ENCODE data around the gene GUCY2C. TPM values are rescaled to one million over a fixed set of nuclear protein-coding genes. Genes with fewer than 3 reads are reported as not detected.
A peak's percentile ranks its signal among the peaks of the same experiment; 100 is the strongest.

Gene GUCY2C
- total RNA-seq, 1 experiment from 2014 or later: 0.48 TPM

DNA sequence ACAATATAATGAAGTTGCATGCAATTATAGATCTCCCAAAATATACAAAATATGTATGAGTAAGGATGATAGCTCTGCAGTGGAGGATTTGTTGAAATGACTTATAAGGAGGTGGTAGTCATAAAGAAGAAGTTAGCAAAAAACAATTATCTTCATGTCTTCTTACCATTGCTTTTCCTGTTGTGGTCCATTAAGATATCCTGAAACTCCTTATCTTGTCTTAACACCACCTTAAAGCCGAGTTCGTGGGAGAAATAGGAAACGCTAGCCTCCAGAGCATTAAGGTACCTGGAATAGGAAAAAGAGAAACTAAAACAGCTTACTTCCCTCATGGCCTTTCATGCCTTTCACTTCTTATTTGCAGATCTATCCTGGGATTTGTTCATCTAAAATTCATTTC, 15.2 kb downstream of the GUCY2C start:
- Histone ChIP-seq H3K4me2 (ENCODE audit: low read depth, low read length, poor library complexity, severe bottlenecking) (no peak overlapping the region), H3K9me2 (replicated peaks; ENCODE audit: insufficient read depth, low read length) (no peaks in the 10 kb centered on the region), H3K36me3 (ENCODE audit: insufficient read depth, low read length) (no peaks in the 10 kb centered on the region), H3K4me3 (ENCODE audit: low read length) (no peak overlapping the region), H3K79me2 (ENCODE audit: low read length) (no peaks in the 10 kb centered on the region), H2AFZ (ENCODE audit: low read length) (no peak overlapping the region), H3K9ac (ENCODE audit: low read length) (no peak overlapping the region), H4K20me1 (ENCODE audit: insufficient read depth, low read depth, low read length) (no peaks in the 10 kb centered on the region), H3K27ac (ENCODE audit: low read length) (no peak overlapping the region), H3K4me1 (ENCODE audit: low read length) (no peaks in the 10 kb centered on the region), H3K9me3 (ENCODE audit: low read length) (no peaks in the 10 kb centered on the region), H3K27me3 (ENCODE audit: low read length) (no peaks in the 10 kb centered on the region)
- DNase-seq: no peak

DNA sequence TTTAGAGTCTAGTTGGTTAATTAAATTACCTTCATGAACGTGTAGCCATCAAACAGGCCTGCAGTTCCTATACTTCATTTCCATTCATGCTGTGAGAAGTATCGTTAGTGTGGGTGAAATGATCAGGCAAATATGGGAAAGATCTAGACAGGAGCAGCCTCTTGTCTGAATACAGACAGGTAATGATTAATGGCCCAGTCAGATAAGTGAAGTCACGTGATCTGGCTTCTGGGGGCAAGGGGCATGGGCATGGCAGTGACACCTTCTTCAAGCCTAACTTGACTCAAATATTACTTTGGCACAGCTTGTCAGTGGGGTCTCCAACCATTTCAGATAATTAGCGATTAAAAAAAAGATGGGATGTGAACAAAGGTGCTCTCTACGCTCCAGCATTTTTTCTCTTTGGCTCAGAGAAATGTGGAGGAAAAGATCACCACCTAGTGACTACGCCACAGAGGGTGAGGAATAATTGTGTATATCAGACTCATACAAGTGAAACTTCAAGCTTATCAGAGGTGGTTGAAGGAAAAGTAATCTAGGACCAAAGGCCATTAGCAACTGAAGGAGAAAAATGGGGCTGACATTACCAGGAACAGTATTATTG, 17.8 kb downstream of the GUCY2C start:
- H4K20me1 ChIP-seq (ENCODE audit: insufficient read depth, low read depth, low read length): no peaks in the 10 kb centered on the region
- H3K79me2 ChIP-seq (ENCODE audit: low read length): no peaks in the 10 kb centered on the region
- H3K9me3 ChIP-seq (ENCODE audit: low read length): no peaks in the 10 kb centered on the region
- H3K9ac ChIP-seq (ENCODE audit: low read length): no peak overlapping the region
- H3K27me3 ChIP-seq (ENCODE audit: low read length): no peaks in the 10 kb centered on the region
- no peak for DNase-seq
- no peaks in the 10 kb centered on the region for H3K9me2 ChIP-seq (replicated peaks; ENCODE audit: insufficient read depth, low read length)
- no peak overlapping the region for H3K27ac ChIP-seq (ENCODE audit: low read length)
- H3K4me3 ChIP-seq (ENCODE audit: low read length): no peak overlapping the region
- no peaks in the 10 kb centered on the region for H3K4me1 ChIP-seq (ENCODE audit: low read length)
- H3K4me2 ChIP-seq (ENCODE audit: low read depth, low read length, poor library complexity, severe bottlenecking): no peak overlapping the region
- no peak overlapping the region for H2AFZ ChIP-seq (ENCODE audit: low read length)
- H3K36me3 ChIP-seq (ENCODE audit: insufficient read depth, low read length): no peaks in the 10 kb centered on the region

DNA sequence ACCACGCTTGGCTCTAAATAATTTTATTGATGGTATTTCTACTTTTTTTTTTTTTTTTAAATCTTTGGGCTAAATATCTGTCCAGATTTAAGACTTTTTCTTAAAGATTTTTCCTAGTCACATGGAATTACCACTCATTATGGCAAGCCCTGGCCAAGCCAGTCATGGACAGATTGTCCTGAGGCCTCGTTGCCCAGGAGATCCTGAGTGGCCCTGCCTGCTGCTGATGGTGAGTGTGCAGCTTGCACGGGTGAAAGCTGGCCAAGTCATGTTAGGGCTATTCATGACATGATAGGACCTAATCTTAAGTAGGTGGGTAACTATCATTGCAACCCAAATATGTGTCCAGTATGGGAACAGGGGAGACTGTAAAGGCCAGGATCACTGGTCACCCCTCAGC, 27.8 kb downstream of the GUCY2C start:
- H3K79me2 ChIP-seq (ENCODE audit: low read length): no peaks in the 10 kb centered on the region

DNA sequence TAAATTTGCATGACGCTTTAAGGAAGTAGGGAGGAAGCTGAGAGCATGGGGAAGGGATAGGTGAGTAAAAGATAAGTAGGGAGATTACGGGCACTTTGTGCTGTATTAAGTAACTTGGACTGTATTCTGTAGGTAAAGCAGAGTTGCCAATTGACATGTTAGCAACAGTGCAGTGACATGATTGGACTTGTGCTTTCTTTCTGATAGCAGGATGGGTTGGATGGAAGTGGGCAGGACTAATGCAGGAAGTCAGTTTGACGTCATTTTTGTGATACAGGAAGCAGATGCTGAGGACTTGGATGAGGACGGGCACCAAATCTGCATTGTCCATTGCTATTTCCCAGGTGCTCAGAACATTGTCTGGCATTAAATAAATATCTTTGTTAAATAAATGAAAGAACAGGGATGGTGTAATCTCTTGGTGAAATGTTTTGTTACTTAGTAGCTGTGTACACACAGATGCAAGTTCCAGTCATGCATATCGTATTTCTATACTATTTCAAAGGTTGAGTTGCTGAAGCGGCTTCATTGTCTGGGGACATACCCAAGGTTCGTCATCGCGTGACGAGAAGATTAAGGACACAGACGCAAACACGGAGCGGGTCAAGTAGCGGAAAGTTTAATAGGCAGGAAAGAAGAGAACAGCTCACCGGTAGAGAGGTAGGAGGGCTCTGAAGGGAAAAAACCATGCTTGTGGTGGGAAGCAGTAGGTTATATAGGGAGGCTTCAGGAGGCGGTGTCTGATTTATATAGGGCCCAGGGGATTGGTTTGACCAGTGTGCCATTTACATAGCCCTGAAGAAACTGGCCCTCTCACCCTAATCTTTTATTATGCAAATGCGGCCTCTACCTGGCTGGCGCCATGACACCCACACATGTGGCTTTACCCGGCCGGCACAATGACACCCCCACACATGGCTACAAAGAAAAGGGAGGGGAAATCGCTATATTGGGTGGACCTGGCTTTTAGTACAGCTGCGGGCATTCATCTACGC, 30.7 kb downstream of the GUCY2C start:
- H3K9me2 ChIP-seq (replicated peaks; ENCODE audit: insufficient read depth, low read length): no peaks in the 10 kb centered on the region
- H3K9ac ChIP-seq (ENCODE audit: low read length): no peak overlapping the region
- peak; percentile 57 for DNase-seq
- no peaks in the 10 kb centered on the region for H3K79me2 ChIP-seq (ENCODE audit: low read length)
- H3K36me3 ChIP-seq (ENCODE audit: insufficient read depth, low read length): no peaks in the 10 kb centered on the region
- H3K27me3 ChIP-seq (ENCODE audit: low read length): no peaks in the 10 kb centered on the region
- no peaks in the 10 kb centered on the region for H3K9me3 ChIP-seq (ENCODE audit: low read length)
- peak overlapping the region; percentile 56 for H2AFZ ChIP-seq (ENCODE audit: low read length)
- no peak overlapping the region for H3K4me2 ChIP-seq (ENCODE audit: low read depth, low read length, poor library complexity, severe bottlenecking)
- no peak overlapping the region for H3K27ac ChIP-seq (ENCODE audit: low read length)
- H3K4me1 ChIP-seq (ENCODE audit: low read length): peaks cover 25% of the 10 kb centered on the region
- no peaks in the 10 kb centered on the region for H4K20me1 ChIP-seq (ENCODE audit: insufficient read depth, low read depth, low read length)
- H3K4me3 ChIP-seq (ENCODE audit: low read length): no peak overlapping the region

More for the DNA sequence above, 27.8 kb downstream of the GUCY2C start:
- Histone ChIP-seq H3K27ac (ENCODE audit: low read length) (no peak overlapping the region), H3K9me3 (ENCODE audit: low read length) (no peaks in the 10 kb centered on the region), H2AFZ (ENCODE audit: low read length) (no peak overlapping the region), H4K20me1 (ENCODE audit: insufficient read depth, low read depth, low read length) (no peaks in the 10 kb centered on the region), H3K9me2 (replicated peaks; ENCODE audit: insufficient read depth, low read length) (no peaks in the 10 kb centered on the region), H3K27me3 (ENCODE audit: low read length) (no peaks in the 10 kb centered on the region), H3K4me2 (ENCODE audit: low read depth, low read length, poor library complexity, severe bottlenecking) (no peak overlapping the region), H3K9ac (ENCODE audit: low read length) (no peak overlapping the region), H3K4me3 (ENCODE audit: low read length) (no peak overlapping the region), H3K4me1 (ENCODE audit: low read length) (peaks cover 15% of the 10 kb centered on the region), H3K36me3 (ENCODE audit: insufficient read depth, low read length) (no peaks in the 10 kb centered on the region)
- DNase-seq: no peak

DNA sequence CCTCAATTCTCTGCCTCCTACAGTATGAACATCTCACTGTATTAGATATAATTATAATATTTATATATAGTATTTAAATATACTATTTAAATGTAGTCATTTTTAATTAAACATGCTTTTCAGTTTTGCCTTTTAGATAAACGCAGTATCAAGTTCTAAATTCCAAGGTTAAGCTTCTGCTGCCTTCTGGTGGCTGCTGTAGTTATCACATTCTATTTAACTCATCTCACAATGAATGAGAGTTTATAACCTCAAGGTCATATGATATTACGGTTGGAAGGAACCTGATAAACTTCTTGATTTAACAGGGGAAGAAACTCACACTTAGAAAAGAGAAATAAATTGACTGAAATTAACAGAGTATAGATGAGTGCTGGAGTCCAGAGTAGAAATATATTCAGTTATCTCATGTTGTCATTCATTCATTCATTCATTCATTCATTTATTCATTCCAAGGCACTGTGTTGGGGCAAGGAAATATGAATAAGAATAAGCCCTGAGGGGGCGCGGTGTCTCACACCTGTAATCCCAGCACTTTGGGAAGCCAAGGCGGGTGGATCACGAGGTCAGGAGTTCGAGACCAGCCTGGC, 31.9 kb downstream of the GUCY2C start:
- no peak overlapping the region for H3K4me3 ChIP-seq (ENCODE audit: low read length)
- H3K9ac ChIP-seq (ENCODE audit: low read length): no peak overlapping the region
- H3K9me3 ChIP-seq (ENCODE audit: low read length): no peaks in the 10 kb centered on the region
- no peaks in the 10 kb centered on the region for H3K9me2 ChIP-seq (replicated peaks; ENCODE audit: insufficient read depth, low read length)
- no peaks in the 10 kb centered on the region for H4K20me1 ChIP-seq (ENCODE audit: insufficient read depth, low read depth, low read length)
- no peak overlapping the region for H2AFZ ChIP-seq (ENCODE audit: low read length)
- H3K27me3 ChIP-seq (ENCODE audit: low read length): no peaks in the 10 kb centered on the region
- H3K4me1 ChIP-seq (ENCODE audit: low read length): peaks cover 25% of the 10 kb centered on the region
- H3K36me3 ChIP-seq (ENCODE audit: insufficient read depth, low read length): no peaks in the 10 kb centered on the region
- H3K27ac ChIP-seq (ENCODE audit: low read length): no peak overlapping the region
- H3K79me2 ChIP-seq (ENCODE audit: low read length): no peaks in the 10 kb centered on the region
- peak overlapping the region; percentile 41 for H3K4me2 ChIP-seq (ENCODE audit: low read depth, low read length, poor library complexity, severe bottlenecking)
- peak; percentile 86 for DNase-seq

- Histone ChIP-seq H3K9me3 (ENCODE audit: low read length) (no peaks in the 10 kb centered on the region), H3K79me2 (ENCODE audit: low read length) (no peaks in the 10 kb centered on the region), H3K4me1 (ENCODE audit: low read length) (peaks cover 25% of the 10 kb centered on the region), H3K4me3 (ENCODE audit: low read length) (no peak overlapping the region), H3K9ac (ENCODE audit: low read length) (no peak overlapping the region), H2AFZ (ENCODE audit: low read length) (no peak overlapping the region), H3K9me2 (replicated peaks; ENCODE audit: insufficient read depth, low read length) (no peaks in the 10 kb centered on the region), H4K20me1 (ENCODE audit: insufficient read depth, low read depth, low read length) (no peaks in the 10 kb centered on the region), H3K36me3 (ENCODE audit: insufficient read depth, low read length) (no peaks in the 10 kb centered on the region), H3K4me2 (ENCODE audit: low read depth, low read length, poor library complexity, severe bottlenecking) (peak overlapping the region; percentile 2), H3K27me3 (ENCODE audit: low read length) (no peaks in the 10 kb centered on the region), H3K27ac (ENCODE audit: low read length) (no peak overlapping the region)
- peak; percentile 51 for DNase-seq
These were observed 33.4 kb downstream of the GUCY2C start for GRCh38 chr12:14663002-14663401.

DNA sequence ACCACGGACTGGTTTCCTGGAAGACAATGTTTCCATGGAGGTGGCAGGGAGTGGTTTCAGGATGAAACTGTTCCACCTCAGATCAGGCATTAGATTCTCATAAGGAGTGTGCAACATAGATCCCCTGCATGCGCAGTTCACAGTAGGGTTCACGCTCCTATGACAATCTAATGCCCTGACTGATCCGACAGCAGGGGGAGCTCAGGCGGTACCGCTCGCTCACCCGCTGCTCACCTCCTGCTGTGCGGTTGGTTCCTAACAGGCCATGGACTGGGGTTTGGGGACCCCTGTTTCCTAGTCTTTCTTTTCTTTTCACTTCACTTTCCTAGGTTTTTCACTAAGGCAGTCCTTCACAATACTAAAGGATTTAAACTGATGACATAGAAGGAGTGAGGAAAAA, 39.6 kb downstream of the GUCY2C start:
- Histone ChIP-seq H3K4me3 (ENCODE audit: low read length) (no peak overlapping the region), H3K27ac (ENCODE audit: low read length) (no peak overlapping the region), H3K9me2 (replicated peaks; ENCODE audit: insufficient read depth, low read length) (no peaks in the 10 kb centered on the region), H3K9me3 (ENCODE audit: low read length) (no peaks in the 10 kb centered on the region), H3K4me1 (ENCODE audit: low read length) (peaks cover 5% of the 10 kb centered on the region; the same call in 1 of the 2 replicates), H3K4me2 (ENCODE audit: low read depth, low read length, poor library complexity, severe bottlenecking) (no peak overlapping the region), H3K9ac (ENCODE audit: low read length) (no peak overlapping the region), H3K27me3 (ENCODE audit: low read length) (no peaks in the 10 kb centered on the region), H4K20me1 (ENCODE audit: insufficient read depth, low read depth, low read length) (no peaks in the 10 kb centered on the region), H2AFZ (ENCODE audit: low read length) (no peak overlapping the region), H3K79me2 (ENCODE audit: low read length) (no peaks in the 10 kb centered on the region), H3K36me3 (ENCODE audit: insufficient read depth, low read length) (no peaks in the 10 kb centered on the region)
- no peak for DNase-seq

- Histone ChIP-seq H3K27me3 (ENCODE audit: low read length) (no peaks in the 10 kb centered on the region), H3K4me3 (ENCODE audit: low read length) (no peak overlapping the region), H3K4me2 (ENCODE audit: low read depth, low read length, poor library complexity, severe bottlenecking) (no peak overlapping the region), H2AFZ (ENCODE audit: low read length) (no peak overlapping the region), H3K27ac (ENCODE audit: low read length) (no peak overlapping the region), H3K79me2 (ENCODE audit: low read length) (no peaks in the 10 kb centered on the region), H3K4me1 (ENCODE audit: low read length) (peaks cover 10% of the 10 kb centered on the region), H3K9me3 (ENCODE audit: low read length) (no peaks in the 10 kb centered on the region), H3K9ac (ENCODE audit: low read length) (no peak overlapping the region), H3K9me2 (replicated peaks; ENCODE audit: insufficient read depth, low read length) (no peaks in the 10 kb centered on the region), H4K20me1 (ENCODE audit: insufficient read depth, low read depth, low read length) (no peaks in the 10 kb centered on the region), H3K36me3 (ENCODE audit: insufficient read depth, low read length) (no peaks in the 10 kb centered on the region)
- DNase-seq: no peak
These were observed 41.1 kb downstream of the GUCY2C start for GRCh38 chr12:14655284-14655683.

Data from Karpas-422 (cell line).